SK-MEL-5 (cell line): ENCODE results near the gene PGM2L1. TPM values are rescaled to one million over a fixed set of nuclear protein-coding genes. Genes with fewer than 3 reads are reported as not detected.

Source experiments
- DNase-seq: peaks from one replicate; pipeline ENCODE4 v3.0.0-alpha.2; 2016; ENCODE audit warnings: low read depth, low spot score
- in situ Hi-C: cut with HindIII; loops from 2 replicates; pipeline ENCODE4 v1.10.0; 2016; ENCODE audit warnings: low sequenced_read_pairs, high pct_unique_total_duplicates, low pct_unique_long_range_greater_than_20kb
- total RNA-seq: library from RNA; depleted of rRNA; stranded (reverse); fragments of >200 nt; shearing (Covaris generic); gene quantifications from 2 replicates; pipeline ENCODE4 v1.2.3, GENCODE V29; 2014

The PGM2L1 gene
- total RNA-seq, 1 experiment from 2014 or later: 0.92 TPM

DNA sequence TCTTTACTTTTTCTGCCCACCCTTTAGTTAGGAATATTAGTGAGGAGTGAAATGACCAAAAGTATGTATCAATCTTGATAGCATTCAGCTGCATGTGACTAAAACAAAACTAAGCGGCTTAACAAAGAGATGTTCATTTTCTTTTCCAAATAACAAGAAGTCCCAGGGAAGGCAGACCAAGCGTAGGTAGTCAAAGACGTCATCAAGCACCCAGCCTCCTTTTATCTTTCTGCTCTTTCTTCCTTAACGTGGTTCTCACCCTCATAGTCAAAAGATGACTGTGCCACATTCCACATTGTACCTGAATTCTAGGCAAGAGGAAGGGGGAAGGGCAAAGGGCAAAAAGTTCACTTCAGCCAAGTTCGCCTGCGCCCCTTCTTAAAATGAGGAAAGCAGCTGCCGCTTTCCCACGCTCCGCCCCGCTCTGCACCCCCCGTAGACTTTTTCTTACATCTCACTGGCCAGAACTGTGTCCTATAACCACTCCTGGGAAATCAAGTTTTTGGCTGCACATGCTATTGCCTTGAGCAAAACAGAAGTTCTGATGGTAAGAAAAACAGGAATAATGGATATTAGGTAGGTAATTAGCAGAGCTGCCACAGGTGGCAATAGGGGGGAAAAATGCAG, 14.6 kb upstream of the PGM2L1 start:
- in situ Hi-C loops: no loop called here
- DNase-seq: no peak

DNA sequence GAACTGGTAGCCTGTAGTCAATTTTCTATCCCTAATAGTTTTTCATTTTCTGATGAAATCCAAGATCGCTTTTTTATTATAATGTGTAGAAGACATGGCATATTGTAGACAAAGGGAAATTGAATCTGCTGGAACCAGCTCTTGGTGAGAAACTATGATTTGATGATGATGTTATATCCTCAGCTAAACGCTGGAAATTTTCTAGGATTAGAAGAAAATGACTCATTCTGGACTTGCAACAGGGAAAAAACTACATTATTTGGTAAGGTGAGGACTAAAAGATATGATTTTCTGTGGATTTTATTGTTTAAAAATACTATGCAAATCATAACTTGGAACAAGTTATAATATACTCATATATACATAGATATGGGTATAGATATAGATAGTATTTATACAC, 14.1 kb upstream of the PGM2L1 start:
- no peak for DNase-seq
- in situ Hi-C loops: no loop called here

DNA sequence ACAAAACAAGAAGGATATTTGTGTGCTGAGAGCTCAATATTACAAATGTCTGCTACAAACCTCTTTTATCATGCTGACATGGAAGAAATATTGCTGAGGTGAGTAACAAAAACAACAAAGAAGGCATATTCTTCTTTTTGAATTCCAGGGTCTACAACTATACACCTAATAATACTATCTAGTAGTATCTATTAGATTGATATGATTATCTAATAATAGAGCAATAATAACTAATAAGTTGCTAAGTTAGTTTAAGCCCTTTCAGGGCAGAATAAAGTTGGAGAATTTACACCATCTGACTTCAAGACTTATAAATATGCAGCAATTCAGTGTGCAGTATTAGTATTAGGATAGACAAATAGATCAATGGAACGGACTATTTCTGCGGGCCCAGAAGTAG, 11.4 kb upstream of the PGM2L1 start:
- in situ Hi-C loops: no loop called here
- DNase-seq: no peak

DNA sequence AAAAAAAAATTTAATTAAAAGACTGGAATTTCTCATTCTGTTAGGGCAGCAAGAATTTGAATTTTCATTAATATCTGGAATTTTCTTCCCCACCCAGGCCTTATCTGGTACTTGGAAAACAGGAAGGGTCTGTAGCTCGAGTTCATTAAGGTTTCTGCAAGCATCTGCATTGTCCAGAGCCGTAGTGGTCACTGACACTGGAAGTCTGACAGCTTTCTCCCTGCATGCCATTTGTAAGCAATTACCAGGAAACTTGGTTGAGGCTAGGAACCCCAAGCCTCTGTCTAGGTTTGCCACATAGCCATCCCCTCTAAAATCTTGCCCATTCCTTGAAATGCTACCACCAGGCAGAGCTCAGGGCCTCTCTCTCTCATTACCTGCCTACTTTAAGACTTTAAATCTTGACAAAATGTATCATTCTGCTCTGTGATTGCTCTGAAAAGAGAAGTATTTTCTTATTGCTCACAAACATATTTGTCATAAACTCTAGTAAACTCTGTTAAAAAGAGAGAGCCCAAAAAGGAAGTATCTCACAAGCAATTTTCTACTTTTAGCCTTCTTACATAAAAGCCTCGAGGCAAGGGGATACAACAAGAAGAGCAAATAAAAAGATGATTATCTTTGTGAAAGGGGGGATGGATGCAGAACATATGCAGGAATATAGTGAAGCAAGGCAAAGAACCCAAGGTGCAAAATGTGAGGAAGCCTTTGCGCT, 5.5 kb upstream of the PGM2L1 start:
- DNase-seq: no peak
- in situ Hi-C loops: no loop called here

DNA sequence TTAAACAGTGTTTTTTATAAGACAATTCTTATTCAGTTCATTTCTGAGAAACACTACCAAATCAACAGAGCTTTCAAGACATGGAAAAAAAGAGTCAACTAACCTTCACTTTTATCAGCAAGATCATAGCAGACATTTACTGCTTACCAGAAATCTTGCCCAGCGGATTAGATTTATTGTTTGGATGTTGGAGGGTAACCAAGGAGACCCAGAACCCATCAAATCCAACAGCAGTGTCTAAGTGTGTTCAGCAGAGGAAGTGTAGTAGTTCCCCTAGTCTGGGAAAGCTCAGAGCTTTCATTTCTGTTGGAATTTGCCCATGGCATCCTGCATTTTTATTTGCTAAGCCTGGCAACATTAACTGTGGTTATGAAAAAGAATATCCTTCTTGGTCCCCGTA, 2.4 kb upstream of the PGM2L1 start:
- no peak for DNase-seq
- in situ Hi-C loops: no loop called here

DNA sequence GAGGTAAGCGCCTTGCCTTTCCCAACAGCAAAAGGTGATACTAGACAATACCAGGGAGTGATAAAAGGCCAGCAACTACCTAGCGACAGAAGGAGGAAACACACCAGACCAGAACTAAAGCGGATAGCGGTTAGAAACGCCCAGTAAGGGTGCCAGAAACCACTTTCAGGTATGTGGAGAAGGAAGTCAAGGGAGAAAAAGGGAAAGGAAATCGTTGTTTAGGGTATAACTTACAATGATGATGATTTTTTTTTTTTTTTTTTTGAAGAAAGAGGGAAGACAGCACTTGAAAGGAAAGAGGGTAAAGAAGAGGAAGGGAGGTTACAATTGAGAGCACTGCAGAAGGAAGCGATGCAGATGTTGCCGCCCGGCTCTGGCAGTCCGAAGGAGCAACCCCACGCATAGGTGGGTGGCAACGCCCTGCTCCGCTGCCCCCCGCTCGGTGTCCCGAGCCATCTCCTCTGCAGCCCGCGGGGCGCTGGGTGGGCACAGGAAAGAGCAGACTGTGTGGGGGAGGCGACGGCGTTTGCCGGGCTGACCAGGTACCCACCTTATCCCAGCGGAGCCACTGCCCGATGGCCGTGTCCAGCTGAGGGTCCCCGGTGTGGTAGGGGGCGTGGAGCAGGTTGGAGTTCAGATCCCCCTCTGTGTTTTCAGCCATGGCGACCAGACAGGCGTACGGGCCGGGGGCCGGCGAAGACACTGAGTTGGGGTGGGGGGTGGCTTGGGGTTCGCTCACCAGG, 561 bp downstream of the PGM2L1 start:
- peak; percentile 31 for DNase-seq
- in situ Hi-C loops: no loop called here

DNA sequence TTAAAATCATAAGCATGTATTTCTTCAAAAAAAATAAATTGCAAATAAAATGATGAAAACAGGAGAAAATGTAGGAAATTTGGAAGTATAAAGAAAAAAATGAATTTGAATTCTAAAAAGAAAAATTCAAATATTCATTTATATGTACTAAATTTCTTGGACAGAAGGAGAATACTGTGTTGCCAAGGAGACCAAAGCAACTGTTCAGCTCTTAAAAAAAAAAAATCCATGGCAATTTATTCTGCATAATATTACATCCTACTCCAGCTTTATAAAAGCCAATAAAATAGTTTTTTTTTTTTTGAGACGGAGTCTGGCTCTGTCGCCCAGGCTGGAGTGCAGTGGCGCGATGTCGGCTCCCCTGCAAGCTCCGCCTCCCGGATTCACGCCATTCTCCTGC, 6.0 kb downstream of the PGM2L1 start:
- no peak for DNase-seq
- in situ Hi-C loops: no loop called here

DNA sequence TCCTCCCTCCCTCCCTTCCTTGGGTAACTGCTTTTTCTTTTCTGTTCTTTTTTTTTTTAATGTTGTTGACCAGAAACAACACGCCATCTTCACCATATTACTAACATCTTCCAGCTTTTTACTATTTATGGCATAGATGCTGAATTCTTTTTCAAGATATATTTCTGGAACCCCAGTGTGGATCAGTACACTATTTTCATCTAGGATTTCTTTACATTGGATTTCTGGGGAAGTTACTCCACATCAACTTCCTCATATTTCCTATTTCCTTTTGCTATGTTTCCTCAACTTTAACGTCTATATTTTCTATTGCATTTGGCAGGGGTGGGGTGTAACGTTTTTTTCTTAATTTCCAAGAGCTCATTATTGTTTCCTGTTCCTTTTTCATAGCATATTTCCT, 7.0 kb downstream of the PGM2L1 start:
- in situ Hi-C loops: no loop called here
- DNase-seq: no peak

DNA sequence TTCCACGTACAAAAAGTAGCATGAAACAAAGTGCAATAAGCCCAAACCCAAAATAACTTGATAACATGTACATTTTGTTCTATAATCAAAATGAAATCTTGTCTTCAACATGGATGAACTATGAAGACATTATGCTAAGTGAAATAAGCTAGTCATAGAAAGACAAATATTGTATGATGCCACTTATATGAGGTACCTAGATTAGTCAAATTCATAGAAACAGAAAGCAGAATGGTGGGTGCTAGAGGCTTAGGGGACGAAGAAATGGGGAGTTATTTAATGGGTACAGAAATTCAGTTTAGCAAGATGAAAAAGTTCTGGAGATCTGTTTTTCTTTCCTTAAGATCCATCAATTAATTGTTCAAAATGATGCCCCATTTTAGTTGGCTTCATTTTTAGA, 7.5 kb downstream of the PGM2L1 start:
- DNase-seq: no peak
- in situ Hi-C loops: no loop called here

DNA sequence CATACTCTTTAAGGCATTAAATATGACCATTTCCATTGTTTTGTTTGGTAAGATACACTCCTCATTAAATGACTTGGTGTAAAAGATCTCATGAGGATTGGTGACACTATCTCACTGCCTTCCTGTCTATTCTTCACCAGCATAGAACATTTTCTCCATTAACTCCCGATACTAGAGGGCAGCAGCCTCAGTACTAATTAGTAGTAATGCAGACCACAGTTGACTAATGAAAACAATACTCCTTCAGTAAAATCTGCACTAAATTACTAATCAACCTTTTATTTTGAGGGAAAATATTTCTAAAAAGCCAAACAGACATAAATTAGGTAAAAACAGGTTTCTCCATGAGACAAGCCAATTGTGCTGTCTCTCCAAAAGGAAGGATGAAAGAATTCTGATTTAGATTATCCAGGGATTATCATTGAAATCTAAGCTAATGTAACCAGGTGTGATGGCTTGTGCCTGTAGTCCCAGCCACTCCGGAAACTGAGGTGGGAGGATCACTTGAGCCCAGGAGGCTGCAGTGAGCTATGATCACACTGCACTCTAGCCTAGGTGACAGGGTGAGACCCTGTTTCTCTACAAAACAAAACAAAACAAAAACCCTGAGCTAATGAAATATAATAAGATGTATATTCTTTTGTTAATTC, 9.4 kb downstream of the PGM2L1 start:
- peak; percentile 80 for DNase-seq
- in situ Hi-C loops: no loop called here

DNA sequence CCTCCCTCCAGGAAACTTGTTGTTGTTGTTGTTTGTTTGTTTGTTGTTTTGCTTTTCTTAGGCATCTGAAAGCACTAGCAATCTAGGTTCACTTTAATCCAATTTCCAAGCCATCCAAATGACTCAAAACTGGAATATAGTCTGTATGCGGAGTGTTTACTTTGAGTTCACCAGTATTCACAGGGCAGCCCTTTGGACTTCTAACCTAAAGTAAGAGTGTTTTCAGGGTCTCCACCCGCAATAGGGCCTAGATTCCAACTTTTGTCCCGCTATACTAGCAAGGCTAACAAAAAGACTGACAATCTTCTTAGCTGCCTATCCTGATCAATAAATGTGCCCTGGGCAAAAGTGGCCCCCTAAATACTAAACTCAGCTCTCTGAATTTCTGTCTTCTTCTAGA, 13.6 kb downstream of the PGM2L1 start:
- in situ Hi-C loops: no loop called here
- DNase-seq: no peak

DNA sequence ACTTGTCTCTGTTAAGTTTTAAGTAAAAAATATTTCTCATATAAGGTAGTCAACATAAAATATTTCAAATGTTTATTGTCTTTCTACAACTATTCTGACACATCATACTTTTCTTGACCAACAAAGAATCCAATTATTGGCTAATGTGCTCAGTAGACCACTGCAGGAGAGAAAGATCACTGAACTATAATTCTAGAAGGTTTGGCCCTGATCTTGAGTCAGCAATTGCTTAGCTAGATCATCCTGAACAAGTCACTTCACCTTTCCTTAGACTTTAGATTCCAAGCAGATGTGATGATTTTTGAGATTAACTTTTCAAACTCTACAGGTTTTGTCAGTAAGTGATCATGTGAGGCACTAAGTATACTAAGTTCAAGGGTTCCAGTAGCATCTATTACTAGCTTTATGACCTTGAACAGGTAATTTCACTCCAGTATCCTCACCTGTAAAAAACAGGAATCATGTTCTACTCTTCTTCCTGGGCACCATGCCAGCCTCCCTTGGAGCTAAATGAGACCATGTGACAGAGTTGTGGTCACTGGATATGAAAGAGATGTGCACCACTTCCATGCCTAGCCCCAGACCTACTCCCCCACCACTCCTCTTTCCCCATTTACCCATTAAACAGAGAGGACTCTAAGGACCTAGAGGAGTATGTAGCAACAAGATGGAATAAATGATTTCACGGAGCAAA, 17.3 kb downstream of the PGM2L1 start:
- peak; percentile 53 for DNase-seq
- in situ Hi-C loops: no loop called here

DNA sequence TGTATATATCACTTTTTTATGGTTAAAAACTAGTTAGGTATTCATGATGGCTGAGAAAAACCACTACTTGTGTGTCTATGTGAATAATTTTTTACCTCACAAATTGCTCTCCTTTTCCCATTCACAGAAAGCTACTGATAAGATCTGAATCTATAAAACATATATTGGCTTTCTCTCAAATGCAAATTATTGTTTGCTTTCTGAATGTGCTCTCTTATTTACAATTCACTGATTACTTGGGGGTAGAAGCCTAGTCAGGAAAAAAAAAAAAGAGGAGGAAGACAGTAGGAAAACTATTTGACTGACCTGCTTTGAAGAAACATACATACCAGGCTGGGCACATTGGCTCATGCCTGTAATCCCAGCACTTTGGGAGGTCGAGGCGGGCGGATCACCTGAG, 20.5 kb downstream of the PGM2L1 start:
- DNase-seq: no peak
- in situ Hi-C loops: no loop called here

DNA sequence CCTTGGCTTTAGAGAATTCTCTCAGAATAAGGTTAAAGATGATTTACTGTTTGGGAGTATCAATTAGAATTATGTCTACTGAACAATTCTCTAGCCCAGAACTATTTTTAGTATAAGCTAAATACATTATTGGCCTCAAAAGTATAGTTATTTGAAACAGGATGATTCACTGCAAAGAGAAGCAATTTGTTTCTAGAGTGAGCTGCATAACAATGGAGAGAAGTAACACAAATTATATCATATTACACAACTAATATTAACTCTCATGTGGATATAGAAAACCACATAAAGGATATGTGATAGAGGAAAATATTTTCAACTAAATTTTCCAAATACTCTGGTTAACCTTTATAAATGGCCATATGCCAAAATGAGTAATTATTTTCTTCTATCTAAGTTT, 24.9 kb downstream of the PGM2L1 start:
- in situ Hi-C loops: no loop called here
- no peak for DNase-seq

DNA sequence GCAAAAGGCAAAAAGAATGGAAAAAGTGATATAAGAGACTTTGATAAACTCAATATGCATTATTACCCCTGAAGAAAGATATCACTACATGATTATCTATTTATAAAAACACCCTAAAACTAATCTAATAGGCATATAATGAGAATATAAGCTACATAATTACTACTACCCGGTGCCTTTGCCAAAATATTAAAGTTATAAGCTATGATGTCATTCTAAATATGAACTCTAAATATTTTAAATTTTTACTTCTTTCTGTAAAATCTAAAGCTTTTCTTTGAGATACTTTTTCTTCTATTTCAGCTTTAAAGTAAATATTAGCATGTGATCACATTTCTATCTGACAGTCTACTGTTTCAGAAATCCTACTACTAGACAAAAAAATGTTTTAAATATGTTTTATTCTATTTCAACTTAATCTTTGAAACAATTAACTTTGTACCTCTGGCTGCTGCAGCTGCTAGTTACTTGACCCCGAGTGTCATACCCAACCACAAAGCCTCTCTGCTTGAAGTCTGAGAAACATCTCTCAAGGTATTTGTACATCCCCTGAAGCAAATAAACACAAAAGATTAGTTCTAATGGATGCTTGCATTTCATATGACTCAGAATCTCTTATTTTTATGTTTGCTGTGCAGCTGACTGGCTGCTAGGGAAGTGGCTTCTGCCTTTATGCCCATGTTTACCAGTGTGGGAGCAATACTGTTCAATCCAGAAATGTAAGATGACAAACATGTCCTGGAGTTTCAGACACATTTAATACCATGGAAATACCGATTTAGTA, 26.8 kb downstream of the PGM2L1 start:
- in situ Hi-C loops: no loop called here
- peak; percentile 81 for DNase-seq

DNA sequence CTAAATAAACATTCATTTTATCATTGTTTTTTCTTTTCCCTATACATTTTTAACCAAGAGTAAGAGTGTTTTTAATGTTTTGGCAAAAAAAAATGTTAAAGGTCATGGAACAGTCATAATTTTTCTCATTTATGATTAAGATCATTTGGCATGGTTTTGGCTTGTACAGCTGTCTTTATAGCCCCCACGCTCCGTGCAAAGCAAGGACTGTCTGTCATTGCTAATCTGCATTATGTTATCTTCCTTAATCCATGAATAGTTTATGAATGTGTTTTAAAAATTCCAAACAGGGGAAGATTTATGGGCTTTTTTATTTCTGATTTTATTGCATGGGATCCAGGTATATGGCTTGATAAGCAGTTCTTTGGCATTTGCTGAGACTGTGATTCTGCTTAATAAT, 28.1 kb downstream of the PGM2L1 start:
- DNase-seq: no peak
- in situ Hi-C loops: no loop called here

DNA sequence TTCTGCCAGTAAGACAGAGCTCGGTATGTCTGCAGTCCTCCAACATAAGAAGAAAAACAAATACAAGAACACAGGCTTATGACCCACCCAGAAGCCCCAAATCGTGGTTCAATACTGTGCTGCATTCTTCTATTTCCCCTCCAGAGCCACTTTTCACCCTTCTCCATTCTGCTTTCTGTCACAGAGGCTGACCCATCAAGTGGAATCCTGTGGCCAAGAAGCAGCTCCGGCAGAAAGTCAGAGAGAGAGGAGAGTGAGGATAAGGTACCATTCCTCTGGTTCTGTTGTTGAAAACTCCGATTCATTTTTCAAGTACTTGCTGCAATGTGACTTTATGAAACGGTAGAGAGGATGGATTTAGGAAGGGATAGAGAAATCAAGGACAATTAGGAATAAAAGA, 30.4 kb downstream of the PGM2L1 start:
- DNase-seq: no peak
- in situ Hi-C loops: no loop called here
